ENCODE data around the gene CPSF2. TPM values are rescaled to one million over a fixed set of nuclear protein-coding genes. Genes with fewer than 3 reads are reported as not detected.

The CPSF2 gene
- total and polyA plus RNA-seq, 10 of the 15 experiments (the other 5 are each of a cell fraction or from before 2014, with no cell fraction given), result 18.2 to 71.8 (median 47.0) TPM

DNA sequence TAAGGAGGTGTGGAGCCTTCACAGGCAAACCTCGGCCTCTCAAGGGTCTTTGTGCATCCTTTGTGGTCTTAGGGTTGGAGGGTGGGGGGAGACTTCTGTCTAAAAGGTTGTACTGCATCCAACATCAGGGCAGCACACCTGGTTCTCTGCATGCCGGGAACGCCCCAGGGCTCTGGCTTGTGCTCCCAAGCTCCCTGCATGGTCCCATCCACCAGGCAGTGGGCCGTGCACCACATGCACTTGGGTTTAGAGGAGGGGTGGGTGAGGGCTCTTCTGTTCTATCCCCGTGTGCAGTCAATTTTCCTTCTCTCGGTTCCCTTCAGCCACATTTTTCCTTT is 86.1 kb downstream of the CPSF2 start:
- TF ChIP-seq NFYA (IDR thresholded peaks at IDR 0.05; ENCODE audit: borderline replicate concordance, low read depth, low read length) (no peak), TCF3 (IDR thresholded peaks at IDR 0.05; ENCODE audit: borderline replicate concordance, insufficient read depth, low read depth, low read length) (no peak), HSF1 (IDR thresholded peaks at IDR 0.05; ENCODE audit: low read depth, low read length) (no peak), CEBPB (IDR thresholded peaks at IDR 0.05; ENCODE audit: borderline replicate concordance in 1 of 2, low read depth in 2 of 2, low read length in 2 of 2) (no peak), BMI1 (IDR thresholded peaks at IDR 0.05; ENCODE audit: borderline replicate concordance) (no peak), NFXL1 (IDR thresholded peaks at IDR 0.05; ENCODE audit: borderline replicate concordance) (no peak), SMC3 (IDR thresholded peaks at IDR 0.05; ENCODE audit: borderline replicate concordance, low read length) (no peak), CHD1 (IDR thresholded peaks at IDR 0.05; ENCODE audit: low read depth, low read length) (no peak), EGR1 (IDR thresholded peaks at IDR 0.05; ENCODE audit: borderline replicate concordance in 1 of 2, low read depth in 2 of 2, low read length in 2 of 2) (no peak), ZNF24 (IDR thresholded peaks at IDR 0.05) (no peak), POLR2A (IDR thresholded peaks at IDR 0.05; ENCODE audit: low read depth, low read length) (no peak), POLR2AphosphoS5 (IDR thresholded peaks at IDR 0.05; ENCODE audit: low read length) (no peak), NBN (IDR thresholded peaks at IDR 0.05) (no peak), ELK1 (IDR thresholded peaks at IDR 0.05; ENCODE audit: low read depth, low read length) (no peak), RELA (IDR thresholded peaks at IDR 0.05; ENCODE audit: borderline replicate concordance, partially characterized antibody) (no peak), BHLHE40 (IDR thresholded peaks at IDR 0.05; ENCODE audit: borderline replicate concordance in 1 of 2, low read depth in 2 of 2, low read length in 1 of 2) (no peak), CEBPZ (IDR thresholded peaks at IDR 0.05; ENCODE audit: low read depth, low read length) (no peak)
- Histone ChIP-seq H3K4me1 (ENCODE audit: control insufficient read depth, insufficient read depth, low read length) (no peaks in the 10 kb centered on the region), H3K9ac (ENCODE audit: control insufficient read depth, insufficient read depth, low read length) (no peak overlapping the region), H3K4me2 (ENCODE audit: control insufficient read depth, insufficient read depth) (no peak overlapping the region), H3K36me3 (ENCODE audit: control insufficient read depth in 2 of 2, insufficient read depth in 2 of 2, low read length in 1 of 2) (no peaks in the 10 kb centered on the region), H3K27me3 (replicated peaks in 1 of 2; ENCODE audit: control insufficient read depth in 2 of 2, insufficient read depth in 2 of 2, low read length in 1 of 2) (no peaks in the 10 kb centered on the region), H3K4me3 (no peak overlapping the region), H3K27ac (ENCODE audit: control insufficient read depth, insufficient read depth) (no peak overlapping the region), H3K9me3 (replicated peaks; ENCODE audit: control insufficient read depth, insufficient read depth, low read length) (no peaks in the 10 kb centered on the region; the same call in 2 of the 3 replicates), H4K20me1 (ENCODE audit: control insufficient read depth, insufficient read depth) (no peaks in the 10 kb centered on the region), H2AFZ (ENCODE audit: control insufficient read depth, low read depth, low read length) (no peak overlapping the region), H3K79me2 (ENCODE audit: control insufficient read depth, insufficient read depth, low read length) (no peaks in the 10 kb centered on the region)
- ChIA-PET RAD21 (ENCODE audit: unreplicated experiment) (interaction anchor here (0.5 kb wide), 1 partner anchor 54 kb away, joined by 3 read pairs; no protein-coding TSS in a partner anchor), POLR2A (no interaction called here), SMC1A (ENCODE audit: uncharacterized antibody, unreplicated experiment) (no interaction called here), CTCF (interaction anchor here (1.0 kb wide), 1 partner anchor 15 kb away, joined by 3 read pairs; no protein-coding TSS in a partner anchor)
- FAIRE-seq (no peak), DNase-seq (ENCODE audit: low read depth, low spot score) (no peak), ATAC-seq (no peak)
- in situ Hi-C loops (cut with MboI) (no loop called here), intact Hi-C loops (cut with micrococcal nuclease; ENCODE audit: unreplicated experiment) (no loop called here)
- WGBS (ENCODE audit: insufficient coverage, insufficient replicate concordance, low lambda C conversion rate, missing lambda C conversion rate), result 28% methylated on average over 6 of the region's 6 CpGs
- no TSS peak for BruUV-seq (replicated peaks)

Data from GM12878 (cell line).